Stimulated activated naive CD8-positive, alpha-beta T cell treated with anti-CD3 and anti-CD28 coated beads, Interleukin-15, Interleukin-2, amounts not matched to agents 100 ng/mL and 50 ng/mL, for 24 hours (primary cell): Measurements from ENCODE around the gene TRIM63.
"Not testable (repeated sequence)": the region's sequence is repeated elsewhere in the genome, so short reads cannot be mapped to it uniquely, and the experiment has no call there.

Source experiments
- H3K27ac Mint-ChIP-seq: one replicate; pipeline ENCODE4 v1.8.0; 2021; ENCODE audit warnings: mild to moderate bottlenecking, mixed read lengths
- H3K27me3 Mint-ChIP-seq: one replicate; pipeline ENCODE4 v1.8.0; 2021; ENCODE audit warnings: mixed read lengths
- H3K36me3 Mint-ChIP-seq: one replicate; pipeline ENCODE4 v1.8.0; 2021; ENCODE audit warnings: low read depth, mixed read lengths
- H3K4me1 Mint-ChIP-seq: one replicate; pipeline ENCODE4 v1.8.0; 2021; ENCODE audit warnings: low read depth, mixed read lengths
- H3K4me3 Mint-ChIP-seq: one replicate; pipeline ENCODE4 v1.8.0; 2021; ENCODE audit warnings: mild to moderate bottlenecking, mixed read lengths
- H3K9me3 Mint-ChIP-seq: one replicate; pipeline ENCODE4 v1.8.0; 2021; ENCODE audit warnings: mixed read lengths

The TRIM63 gene

DNA sequence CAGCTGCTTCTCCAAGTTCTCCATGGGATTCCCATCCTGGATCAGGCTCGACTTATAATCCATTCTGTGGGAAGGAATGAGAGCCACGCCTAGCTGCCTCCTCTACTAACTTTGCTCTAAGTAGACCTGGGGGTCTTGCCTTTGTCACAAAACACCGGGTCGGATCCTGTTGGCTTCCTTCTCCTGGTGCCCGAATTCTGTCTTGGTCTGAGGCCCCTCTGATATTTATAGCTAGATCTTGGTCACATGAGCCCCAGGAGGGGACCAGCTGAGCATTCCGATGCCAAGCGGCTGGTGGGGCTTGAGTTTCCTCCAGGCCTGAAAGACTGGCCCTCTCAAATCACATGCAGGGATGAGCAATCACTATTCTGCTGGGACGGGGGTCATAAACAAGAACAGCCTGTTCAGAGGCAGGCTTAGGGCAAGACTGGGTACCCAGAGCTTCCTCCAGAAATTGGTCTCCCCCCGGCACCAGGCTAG is at the start of gene TRIM63:
Gene TRIM63 (minus strand): TSS at position 199 of the 480 bp plus-strand sequence. CDS start 136 bp downstream, at position 63.
- Mint-ChIP-seq H3K27me3 (peaks cover 18% of the 10 kb centered on the region), H3K4me1 (no peaks in the 10 kb centered on the region), H3K4me3 (no peak within 1 kb of the TSS), H3K36me3 (no peaks in the 10 kb centered on the region), H3K9me3 (no peaks in the 10 kb centered on the region), H3K27ac (no peak within 1 kb of the TSS)

DNA sequence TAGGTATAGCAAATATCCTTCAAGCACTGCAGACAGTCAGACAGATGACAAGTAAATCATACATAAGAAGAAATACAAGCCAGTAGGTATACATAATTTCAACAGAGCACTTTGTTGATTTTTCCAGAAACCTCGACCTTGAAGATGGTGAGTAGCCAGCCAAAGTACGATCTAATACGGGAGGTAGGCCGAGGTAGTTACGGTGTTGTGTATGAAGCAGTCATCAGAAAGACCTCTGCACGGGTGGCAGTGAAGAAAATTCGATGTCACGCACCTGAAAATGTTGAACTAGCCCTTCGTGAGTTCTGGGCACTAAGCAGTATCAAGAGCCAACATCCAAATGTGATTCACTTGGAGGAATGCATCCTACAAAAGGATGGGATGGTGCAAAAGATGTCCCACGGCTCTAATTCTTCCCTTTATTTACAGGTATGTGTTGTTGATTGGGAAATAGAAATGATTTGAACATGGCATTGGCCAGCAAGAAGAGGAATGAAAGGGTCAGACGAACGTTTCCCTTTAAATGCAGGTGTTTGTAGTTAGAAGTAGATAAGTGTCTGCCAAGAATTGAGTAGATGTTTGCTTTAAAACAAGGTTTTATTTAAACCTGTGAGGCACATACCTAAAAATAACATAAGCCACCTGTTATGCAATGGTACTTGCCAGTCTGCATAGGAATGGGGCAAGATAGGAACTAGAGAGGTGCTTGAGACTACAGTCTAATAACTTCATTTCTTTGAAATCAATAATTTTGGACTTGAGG is 46.9 kb upstream of the TRIM63 start:
- no peak overlapping the region for H3K4me3 Mint-ChIP-seq

DNA sequence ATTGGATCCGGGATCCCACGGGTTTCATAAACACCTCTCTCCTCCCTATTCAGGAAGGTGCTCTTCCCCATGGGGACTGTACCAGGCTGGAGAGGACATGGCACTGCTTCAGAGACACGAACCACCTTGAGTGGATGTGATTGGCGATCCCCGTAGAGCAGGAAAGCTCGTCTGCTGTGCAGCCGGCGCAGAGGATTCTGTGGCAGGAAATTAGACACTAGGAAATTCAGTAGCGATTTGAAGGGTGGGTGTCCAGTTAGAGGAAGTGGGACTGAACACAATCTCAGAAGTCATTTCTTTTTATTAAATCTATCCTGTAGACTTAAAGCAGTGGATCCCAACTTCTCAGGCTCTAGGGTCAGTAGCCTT is 45.0 kb upstream of the TRIM63 start:
- no peaks in the 10 kb centered on the region for H3K27me3 Mint-ChIP-seq
- H3K4me3 Mint-ChIP-seq: peak overlapping the region; percentile 97
- peaks cover 12% of the 10 kb centered on the region for H3K36me3 Mint-ChIP-seq
- H3K27ac Mint-ChIP-seq: peak overlapping the region; percentile 90
- H3K9me3 Mint-ChIP-seq: no peaks in the 10 kb centered on the region
- H3K4me1 Mint-ChIP-seq: peaks cover 29% of the 10 kb centered on the region

More for the DNA sequence above, 46.9 kb upstream of the TRIM63 start:
- H3K4me1 Mint-ChIP-seq: peaks cover 34% of the 10 kb centered on the region
- no peaks in the 10 kb centered on the region for H3K9me3 Mint-ChIP-seq
- peaks cover 26% of the 10 kb centered on the region for H3K36me3 Mint-ChIP-seq
- no peak overlapping the region for H3K27ac Mint-ChIP-seq
- H3K27me3 Mint-ChIP-seq: no peaks in the 10 kb centered on the region

DNA sequence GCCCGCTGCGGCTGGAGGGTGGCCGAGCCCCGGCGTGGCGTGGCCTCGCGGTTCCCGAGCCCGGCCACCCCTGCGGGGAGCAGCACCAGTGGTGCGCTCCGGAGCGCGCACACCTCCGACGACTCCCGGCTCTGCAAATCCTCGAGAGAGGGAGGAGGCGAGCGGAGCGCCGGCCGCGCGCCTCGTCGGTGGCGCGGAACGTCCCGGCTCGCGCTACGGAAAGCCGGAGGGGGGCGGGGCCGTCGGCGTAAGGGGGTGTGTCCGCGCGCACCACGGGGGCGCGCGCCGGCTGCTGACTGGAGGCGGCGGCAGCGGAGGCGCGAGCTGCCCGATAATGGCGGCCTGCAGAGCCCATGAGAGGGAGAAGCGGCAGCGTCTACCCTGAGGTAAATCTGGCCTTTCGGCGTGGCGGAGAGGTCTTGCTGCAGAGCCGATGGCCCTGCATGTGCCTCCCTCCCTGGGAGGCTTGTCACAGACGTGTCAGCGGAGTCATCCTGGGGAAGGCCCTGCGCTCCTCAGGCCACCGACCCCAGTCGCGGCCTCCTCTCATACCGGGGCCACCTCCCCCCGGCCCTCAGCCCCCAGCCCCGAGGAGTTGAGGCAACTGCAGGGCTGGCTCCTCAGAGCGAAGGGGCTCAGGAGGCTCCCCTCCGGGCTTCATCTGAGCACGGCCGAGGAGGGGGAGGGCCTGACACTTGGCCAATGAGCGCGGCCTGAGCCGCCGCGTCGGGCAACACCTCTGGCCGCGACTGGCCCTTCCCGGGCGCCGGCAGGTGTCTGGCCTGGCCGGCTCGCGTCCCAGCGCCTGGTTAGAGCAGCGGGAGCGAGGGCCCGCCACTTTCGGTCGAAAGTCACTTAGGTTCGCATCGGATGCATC is 44.3 kb upstream of the TRIM63 start, which contains the start of gene PDIK1L:
Gene PDIK1L (plus strand): TSS at position 295 of the 877 bp plus-strand sequence. CDS start 2,485 bp downstream, outside the sequence.
- H3K4me1 Mint-ChIP-seq: peaks cover 29% of the 10 kb centered on the region
- peak within 1 kb of the TSS; percentile 93 for H3K27ac Mint-ChIP-seq
- no peaks in the 10 kb centered on the region for H3K9me3 Mint-ChIP-seq
- peak within 1 kb of the TSS; percentile 97 for H3K4me3 Mint-ChIP-seq
- no peaks in the 10 kb centered on the region for H3K27me3 Mint-ChIP-seq
- H3K36me3 Mint-ChIP-seq: peaks cover 12% of the 10 kb centered on the region

DNA sequence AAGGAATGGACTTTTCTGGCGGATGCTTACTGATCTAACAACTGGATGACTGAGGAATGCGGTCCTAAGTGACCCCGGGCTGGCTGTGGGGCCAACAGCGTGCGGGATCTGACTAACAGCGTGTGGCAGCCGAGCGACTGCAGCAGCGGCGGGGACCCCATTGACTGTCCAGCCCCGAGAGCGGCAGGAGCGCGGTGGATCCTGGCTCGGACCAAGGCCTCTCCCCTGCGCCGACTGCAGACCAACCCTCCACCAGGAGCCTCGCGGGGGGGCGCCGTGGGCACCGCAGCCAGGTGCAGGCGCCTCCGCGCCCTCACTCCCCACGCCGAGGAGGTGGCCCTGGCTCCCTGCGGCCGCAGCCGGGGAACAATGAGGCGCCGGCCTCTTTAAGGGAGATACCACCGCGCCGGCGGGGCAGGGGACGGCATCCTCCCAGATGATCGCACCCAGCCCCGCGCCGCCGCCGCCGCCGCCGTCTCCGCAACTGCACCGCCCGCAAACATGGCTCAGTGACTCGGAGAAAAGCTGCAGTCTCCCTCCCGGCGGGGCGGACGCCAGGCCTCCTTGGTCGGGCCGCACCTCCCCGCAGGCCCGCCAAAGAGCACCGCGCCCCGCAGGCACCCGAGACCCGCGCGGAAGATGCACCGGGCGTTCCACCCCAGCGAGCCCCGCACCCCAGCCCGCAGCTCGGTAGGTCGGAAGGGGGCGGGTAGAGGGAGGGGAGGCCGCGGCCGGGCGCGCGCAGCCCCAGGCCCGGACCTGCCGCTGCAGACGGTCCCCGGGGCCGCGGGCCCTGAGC is 43.5 kb upstream of the TRIM63 start:
- peak overlapping the region; percentile 62 for H3K27ac Mint-ChIP-seq
- H3K36me3 Mint-ChIP-seq: peaks cover 12% of the 10 kb centered on the region
- peak overlapping the region; percentile 97 for H3K4me3 Mint-ChIP-seq
- H3K27me3 Mint-ChIP-seq: no peaks in the 10 kb centered on the region
- peaks cover 29% of the 10 kb centered on the region for H3K4me1 Mint-ChIP-seq
- H3K9me3 Mint-ChIP-seq: no peaks in the 10 kb centered on the region

DNA sequence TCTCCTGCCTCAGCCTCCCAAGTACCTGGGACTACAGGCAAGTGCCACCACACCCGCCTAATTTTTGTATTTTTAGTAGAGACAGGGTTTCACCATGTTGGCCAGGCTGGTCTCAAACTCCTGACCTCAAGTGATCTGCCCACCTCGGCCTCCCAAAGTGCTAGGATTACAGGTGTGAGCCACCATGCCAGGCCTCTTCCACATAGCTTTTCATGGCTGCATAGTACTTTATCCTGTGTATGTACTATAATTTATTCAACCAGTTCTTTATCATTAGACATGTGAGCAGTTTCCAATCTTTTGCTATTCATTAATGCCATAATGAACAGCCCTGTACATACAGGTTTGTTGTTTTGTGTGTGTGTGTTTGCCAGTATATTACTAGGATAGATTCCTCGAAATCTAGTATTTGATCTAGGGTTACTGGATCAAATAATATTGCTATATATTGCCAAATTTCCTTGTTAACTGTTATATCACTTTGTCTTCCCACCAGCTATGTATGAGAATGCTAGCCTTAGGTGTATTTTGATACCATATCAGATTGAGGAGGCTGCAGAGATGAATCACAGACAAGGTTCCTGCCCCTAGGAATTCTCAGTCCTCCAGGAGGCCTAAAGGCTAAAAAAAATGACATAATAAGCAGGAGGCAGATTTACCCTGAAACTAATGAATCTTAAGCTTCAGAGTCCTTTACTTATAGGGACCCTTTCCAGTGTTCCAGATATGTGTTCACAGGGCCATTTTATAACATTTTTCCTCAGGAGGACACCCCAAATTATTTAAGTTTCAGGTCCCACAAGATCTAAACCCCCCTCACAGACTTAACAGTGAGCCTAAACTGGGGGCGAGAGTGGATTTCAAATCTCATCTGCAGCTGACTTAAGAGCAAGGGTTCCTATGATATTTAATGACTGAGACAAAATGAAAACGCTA is 42.1 kb upstream of the TRIM63 start:
- Mint-ChIP-seq H3K9me3 (no peaks in the 10 kb centered on the region), H3K27ac (no peak overlapping the region)

DNA sequence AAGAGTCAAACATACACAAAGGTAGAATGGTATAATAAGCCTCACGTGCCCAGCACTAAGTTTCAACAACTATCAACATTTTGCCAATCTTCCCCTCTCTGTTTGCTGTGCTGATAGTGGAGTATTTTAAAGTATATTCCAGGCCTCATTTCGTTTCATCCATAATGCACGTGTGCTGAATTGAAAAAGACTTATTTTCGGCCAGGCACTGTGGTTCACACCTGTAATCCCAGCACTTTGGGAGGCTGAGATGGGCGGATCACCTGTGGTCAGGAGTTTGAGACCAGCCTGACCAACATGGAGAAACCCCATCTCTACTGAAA is 37.8 kb upstream of the TRIM63 start:
- H3K4me3 Mint-ChIP-seq, H3K36me3 Mint-ChIP-seq, H3K4me1 Mint-ChIP-seq, H3K27me3 Mint-ChIP-seq, H3K27ac Mint-ChIP-seq, H3K9me3 Mint-ChIP-seq: not testable (repeated sequence)

More for the DNA sequence above, 42.1 kb upstream of the TRIM63 start:
- H3K36me3 Mint-ChIP-seq: peaks cover 5% of the 10 kb centered on the region
- peaks cover 27% of the 10 kb centered on the region for H3K4me1 Mint-ChIP-seq
- H3K4me3 Mint-ChIP-seq: peak overlapping the region; percentile 97
- H3K27me3 Mint-ChIP-seq: no peaks in the 10 kb centered on the region

DNA sequence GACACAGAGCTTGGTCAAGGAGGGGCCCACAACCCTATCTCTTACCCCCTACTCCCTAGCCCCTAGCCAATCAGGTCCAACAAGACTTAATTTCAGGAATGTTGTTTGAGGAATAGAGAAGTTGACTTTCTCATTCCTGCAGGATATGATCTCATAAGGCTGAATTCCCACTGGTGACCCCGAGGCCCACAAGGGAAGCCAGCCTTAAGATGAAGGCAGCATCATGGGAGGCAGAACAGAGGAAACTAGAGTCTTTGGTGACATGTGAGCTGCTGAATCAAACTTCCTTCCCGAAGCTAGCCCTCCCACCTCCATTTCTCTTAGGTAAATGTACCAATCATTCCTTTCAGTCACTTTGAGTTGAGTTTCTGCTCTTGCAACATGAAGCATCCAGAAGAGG is 35.1 kb upstream of the TRIM63 start:
- Mint-ChIP-seq H3K27ac (no peak overlapping the region), H3K27me3 (no peaks in the 10 kb centered on the region), H3K4me3 (no peak overlapping the region), H3K36me3 (no peaks in the 10 kb centered on the region), H3K9me3 (no peaks in the 10 kb centered on the region), H3K4me1 (no peaks in the 10 kb centered on the region)

DNA sequence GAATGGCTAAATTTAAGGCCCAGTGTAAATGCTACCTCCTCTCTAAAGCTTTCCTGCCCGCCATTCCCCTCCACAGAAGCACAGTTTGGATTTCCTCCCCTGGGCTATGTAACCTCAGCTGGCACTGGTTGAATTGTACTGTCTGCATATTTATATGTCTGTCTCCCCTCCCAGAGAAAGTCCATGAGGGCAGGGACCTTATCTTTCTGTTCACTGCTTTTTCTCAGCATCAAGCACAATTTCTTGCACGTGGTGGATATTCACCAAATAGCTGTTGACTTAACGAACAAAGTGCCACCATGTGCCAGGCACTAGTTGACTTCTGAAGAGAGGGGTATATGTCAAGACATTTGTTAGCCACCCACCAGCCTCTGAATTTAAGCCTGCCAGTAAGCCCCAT is 34.7 kb upstream of the TRIM63 start:
- Mint-ChIP-seq H3K4me1 (no peaks in the 10 kb centered on the region), H3K4me3 (no peak overlapping the region), H3K27me3 (no peaks in the 10 kb centered on the region)

DNA sequence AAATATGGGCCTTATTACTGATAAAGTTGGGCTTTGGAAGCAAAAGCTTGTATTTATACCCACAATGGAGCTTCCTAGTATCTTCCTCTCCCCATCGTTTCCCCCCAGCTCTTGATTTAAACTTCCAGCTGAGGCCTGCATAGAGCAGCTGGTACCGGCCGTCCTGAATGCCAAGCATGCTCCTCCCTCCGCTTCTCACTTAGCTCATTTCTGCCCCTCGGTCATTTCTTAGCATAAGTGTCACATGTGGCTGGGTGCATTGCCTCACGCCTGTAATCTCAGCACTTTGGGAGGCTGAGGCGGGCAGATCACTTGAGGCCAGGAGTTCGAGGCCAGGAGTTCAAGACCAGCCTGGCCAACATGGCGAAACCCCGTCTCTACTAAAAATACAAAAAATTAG is 32.8 kb upstream of the TRIM63 start:
- H3K27ac Mint-ChIP-seq, H3K36me3 Mint-ChIP-seq, H3K27me3 Mint-ChIP-seq, H3K4me1 Mint-ChIP-seq, H3K9me3 Mint-ChIP-seq, H3K4me3 Mint-ChIP-seq: not testable (repeated sequence)

More for the DNA sequence above, 34.7 kb upstream of the TRIM63 start:
- H3K36me3 Mint-ChIP-seq: no peaks in the 10 kb centered on the region
- no peaks in the 10 kb centered on the region for H3K9me3 Mint-ChIP-seq
- H3K27ac Mint-ChIP-seq: no peak overlapping the region

DNA sequence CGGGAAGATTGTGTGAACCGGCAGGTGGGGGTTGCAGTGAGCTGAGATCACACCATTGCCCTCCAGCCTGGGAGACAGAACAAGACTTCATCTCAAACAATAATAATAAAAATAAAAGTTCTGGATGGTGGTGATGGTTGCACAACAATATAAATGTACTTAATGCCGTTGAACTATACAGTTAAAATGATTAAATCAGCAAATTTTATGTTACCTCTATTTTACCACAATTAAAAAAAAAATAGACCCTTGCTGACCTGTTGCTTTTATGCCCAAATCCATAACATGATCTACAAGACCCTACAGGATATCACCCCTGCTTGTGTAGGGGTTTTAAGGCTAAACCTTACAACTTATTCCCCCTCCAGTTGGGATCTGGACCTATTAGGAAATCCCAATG is 32.4 kb upstream of the TRIM63 start:
- Mint-ChIP-seq H3K27me3 (no peaks in the 10 kb centered on the region), H3K36me3 (no peaks in the 10 kb centered on the region), H3K27ac (no peak overlapping the region), H3K4me3 (no peak overlapping the region), H3K9me3 (no peaks in the 10 kb centered on the region), H3K4me1 (no peaks in the 10 kb centered on the region)

DNA sequence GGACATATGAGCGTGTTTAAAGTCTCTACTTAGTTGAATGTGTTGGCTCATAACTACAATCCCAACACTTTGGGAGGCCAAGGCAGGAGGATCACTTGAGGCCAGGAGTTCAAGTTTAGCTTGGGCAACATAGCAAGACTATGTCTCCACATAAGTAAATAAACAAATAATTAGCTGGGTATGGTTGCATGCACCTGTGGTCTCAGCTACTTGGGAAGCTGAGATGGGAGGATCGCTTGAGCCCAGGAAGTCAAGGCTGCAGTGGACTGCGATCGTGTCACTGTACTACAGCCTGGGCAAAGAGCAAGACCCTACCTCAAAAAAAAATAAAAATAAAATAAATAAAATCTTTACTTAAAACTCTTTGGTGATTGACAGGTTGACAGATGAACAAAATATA is 31.2 kb upstream of the TRIM63 start:
- no peak overlapping the region for H3K4me3 Mint-ChIP-seq
- H3K4me1 Mint-ChIP-seq: no peaks in the 10 kb centered on the region
- H3K27ac Mint-ChIP-seq: no peak overlapping the region
- peaks cover under 1% of the 10 kb centered on the region for H3K27me3 Mint-ChIP-seq
- H3K36me3 Mint-ChIP-seq: no peaks in the 10 kb centered on the region
- H3K9me3 Mint-ChIP-seq: no peaks in the 10 kb centered on the region

DNA sequence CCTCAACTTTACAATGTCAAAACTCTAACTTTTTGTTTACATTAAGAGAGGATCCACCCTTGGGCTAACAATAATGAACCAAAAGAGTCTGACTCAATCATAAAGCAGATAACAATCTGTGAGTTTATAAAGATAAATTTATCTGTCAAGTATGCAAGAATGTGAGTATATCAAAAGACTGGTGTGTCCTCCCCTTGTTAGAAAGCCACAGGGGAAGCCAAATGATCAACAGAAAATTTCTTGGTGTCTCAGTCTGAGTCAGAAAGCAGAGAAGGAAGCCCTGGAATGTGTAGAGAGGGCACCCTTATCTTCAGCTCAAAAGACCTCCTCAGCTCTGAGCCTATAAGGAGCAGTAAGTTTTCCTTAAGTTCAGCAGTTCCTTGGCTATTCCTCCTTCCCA is 30.3 kb upstream of the TRIM63 start:
- no peak overlapping the region for H3K27ac Mint-ChIP-seq
- no peaks in the 10 kb centered on the region for H3K36me3 Mint-ChIP-seq
- no peak overlapping the region for H3K4me3 Mint-ChIP-seq

DNA sequence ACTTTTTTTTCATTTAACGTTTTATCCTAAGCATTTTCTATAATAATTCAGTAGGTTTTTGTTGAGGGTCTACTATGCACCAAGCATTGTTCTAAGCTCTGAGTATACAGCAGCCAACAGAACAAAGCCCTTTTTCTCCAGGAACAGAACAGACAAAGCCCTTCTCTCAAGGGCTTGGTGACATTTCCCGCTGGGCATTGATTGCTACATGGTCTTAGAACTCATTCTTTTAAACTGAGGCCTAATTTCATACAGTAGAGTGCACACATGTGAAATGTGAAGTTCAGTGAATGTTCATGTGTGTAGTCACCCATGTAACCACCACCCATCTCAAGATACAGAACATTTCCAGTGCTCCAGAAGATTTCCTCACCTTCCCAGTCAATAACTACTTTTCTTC is 29.0 kb upstream of the TRIM63 start:
- Mint-ChIP-seq H3K9me3 (no peaks in the 10 kb centered on the region), H3K36me3 (no peaks in the 10 kb centered on the region), H3K4me3 (no peak overlapping the region), H3K27ac (no peak overlapping the region), H3K27me3 (peaks cover 18% of the 10 kb centered on the region), H3K4me1 (no peaks in the 10 kb centered on the region)

More for the DNA sequence above, 30.3 kb upstream of the TRIM63 start:
- H3K9me3 Mint-ChIP-seq: no peaks in the 10 kb centered on the region
- H3K4me1 Mint-ChIP-seq: no peaks in the 10 kb centered on the region
- peaks cover 8% of the 10 kb centered on the region for H3K27me3 Mint-ChIP-seq
